Stimulated activated memory B cell treated with anti-CD40 and anti-IgM and Interleukin-4, amounts not matched to agents 10 μg/mL and 1 μg/mL and 100 μg/mL, for 72 hours (primary cell): Measurements from ENCODE around the gene DPH3.
A peak's percentile ranks its signal among the peaks of the same experiment; 100 is the strongest.

Source experiments
- ATAC-seq: fragments of 150-1000 bp; cut with Tn5 transposase; 2 replicates; pipeline ENCODE4 v1.10.0; 2021
- H3K27ac Mint-ChIP-seq: one replicate; pipeline ENCODE4 v1.8.0; 2022; ENCODE audit warnings: mild to moderate bottlenecking, mixed read lengths
- H3K27me3 Mint-ChIP-seq: one replicate; pipeline ENCODE4 v1.8.0; 2022; ENCODE audit warnings: mixed read lengths
- H3K36me3 Mint-ChIP-seq: one replicate; pipeline ENCODE4 v1.8.0; 2022; ENCODE audit warnings: mixed read lengths
- H3K4me1 Mint-ChIP-seq: one replicate; pipeline ENCODE4 v1.8.0; 2022; ENCODE audit warnings: mixed read lengths
- H3K4me3 Mint-ChIP-seq: one replicate; pipeline ENCODE4 v1.8.0; 2022; ENCODE audit warnings: mild to moderate bottlenecking, moderate library complexity, mixed read lengths
- H3K9me3 Mint-ChIP-seq: one replicate; pipeline ENCODE4 v1.8.0; 2022; ENCODE audit warnings: mixed read lengths

The DPH3 gene

GRCh38 chr3:16299746-16300145 is 35.0 kb upstream of the DPH3 start:
- Mint-ChIP-seq H3K36me3 (peaks cover 78% of the 10 kb centered on the region), H3K27ac (no peak overlapping the region), H3K4me1 (peaks cover 26% of the 10 kb centered on the region)

GRCh38 chr3:16298891-16299290 is 34.1 kb upstream of the DPH3 start:
- Mint-ChIP-seq H3K9me3 (no peaks in the 10 kb centered on the region), H3K27me3 (no peaks in the 10 kb centered on the region), H3K27ac (no peak overlapping the region), H3K36me3 (peaks cover 76% of the 10 kb centered on the region), H3K4me3 (no peak overlapping the region), H3K4me1 (peaks cover 20% of the 10 kb centered on the region)
- no peak for ATAC-seq

More at GRCh38 chr3:16299746-16300145, 35.0 kb upstream of the DPH3 start:
- Mint-ChIP-seq H3K4me3 (no peak overlapping the region), H3K27me3 (no peaks in the 10 kb centered on the region), H3K9me3 (no peaks in the 10 kb centered on the region)
- no peak for ATAC-seq

GRCh38 chr3:16297997-16298885 is 33.5 kb upstream of the DPH3 start:
- Mint-ChIP-seq H3K4me1 (peaks cover 20% of the 10 kb centered on the region), H3K4me3 (no peak overlapping the region), H3K27me3 (no peaks in the 10 kb centered on the region), H3K9me3 (no peaks in the 10 kb centered on the region), H3K27ac (no peak overlapping the region), H3K36me3 (peaks cover 80% of the 10 kb centered on the region)
- no peak for ATAC-seq

GRCh38 chr3:16295298-16295890 is 30.7 kb upstream of the DPH3 start:
- H3K27ac Mint-ChIP-seq: no peak overlapping the region
- H3K9me3 Mint-ChIP-seq: no peaks in the 10 kb centered on the region
- H3K27me3 Mint-ChIP-seq: no peaks in the 10 kb centered on the region
- H3K4me3 Mint-ChIP-seq: no peak overlapping the region
- H3K4me1 Mint-ChIP-seq: peaks cover 20% of the 10 kb centered on the region
- peaks cover 66% of the 10 kb centered on the region for H3K36me3 Mint-ChIP-seq
- no peak for ATAC-seq

- H3K27ac Mint-ChIP-seq: no peak overlapping the region
- no peaks in the 10 kb centered on the region for H3K27me3 Mint-ChIP-seq
- ATAC-seq: no peak
- peaks cover 66% of the 10 kb centered on the region for H3K36me3 Mint-ChIP-seq
- no peaks in the 10 kb centered on the region for H3K9me3 Mint-ChIP-seq
- peaks cover 23% of the 10 kb centered on the region for H3K4me1 Mint-ChIP-seq
- no peak overlapping the region for H3K4me3 Mint-ChIP-seq
Observed at GRCh38 chr3:16294844-16295243, 30.1 kb upstream of the DPH3 start.

GRCh38 chr3:16290827-16291196 is 26.1 kb upstream of the DPH3 start:
- peaks cover 30% of the 10 kb centered on the region for H3K4me1 Mint-ChIP-seq

GRCh38 chr3:16290007-16290826 is 25.5 kb upstream of the DPH3 start:
- H3K4me1 Mint-ChIP-seq: peaks cover 24% of the 10 kb centered on the region
- no peaks in the 10 kb centered on the region for H3K27me3 Mint-ChIP-seq
- peaks cover 32% of the 10 kb centered on the region for H3K36me3 Mint-ChIP-seq
- H3K9me3 Mint-ChIP-seq: no peaks in the 10 kb centered on the region
- ATAC-seq: peak; percentile 60
- H3K4me3 Mint-ChIP-seq: no peak overlapping the region
- peak overlapping the region; percentile 20 for H3K27ac Mint-ChIP-seq

More at GRCh38 chr3:16290827-16291196, 26.1 kb upstream of the DPH3 start:
- peaks cover 37% of the 10 kb centered on the region for H3K36me3 Mint-ChIP-seq
- no peaks in the 10 kb centered on the region for H3K27me3 Mint-ChIP-seq
- no peak for ATAC-seq
- no peak overlapping the region for H3K4me3 Mint-ChIP-seq
- no peaks in the 10 kb centered on the region for H3K9me3 Mint-ChIP-seq
- peak overlapping the region; percentile 20 for H3K27ac Mint-ChIP-seq

- H3K4me1 Mint-ChIP-seq: peaks cover 23% of the 10 kb centered on the region
- H3K36me3 Mint-ChIP-seq: peaks cover 33% of the 10 kb centered on the region
- no peak for ATAC-seq
- no peaks in the 10 kb centered on the region for H3K27me3 Mint-ChIP-seq
- H3K4me3 Mint-ChIP-seq: no peak overlapping the region
- no peaks in the 10 kb centered on the region for H3K9me3 Mint-ChIP-seq
- H3K27ac Mint-ChIP-seq: no peak overlapping the region
Observed at GRCh38 chr3:16289144-16289889, 24.6 kb upstream of the DPH3 start.

- Mint-ChIP-seq H3K27ac (no peak overlapping the region), H3K4me3 (no peak overlapping the region), H3K27me3 (no peaks in the 10 kb centered on the region), H3K4me1 (peaks cover 23% of the 10 kb centered on the region), H3K9me3 (no peaks in the 10 kb centered on the region), H3K36me3 (peaks cover 30% of the 10 kb centered on the region)
- ATAC-seq: no peak
Observed at GRCh38 chr3:16288664-16289063, 23.9 kb upstream of the DPH3 start.

- Mint-ChIP-seq H3K4me3 (no peak overlapping the region), H3K36me3 (peaks cover 33% of the 10 kb centered on the region), H3K27ac (no peak overlapping the region), H3K4me1 (peaks cover 23% of the 10 kb centered on the region), H3K27me3 (no peaks in the 10 kb centered on the region), H3K9me3 (no peaks in the 10 kb centered on the region)
- ATAC-seq: no peak
Observed at GRCh38 chr3:16286751-16287543, 22.2 kb upstream of the DPH3 start.

- Mint-ChIP-seq H3K4me3 (no peak overlapping the region), H3K27me3 (no peaks in the 10 kb centered on the region), H3K27ac (no peak overlapping the region), H3K9me3 (no peaks in the 10 kb centered on the region), H3K36me3 (peaks cover 33% of the 10 kb centered on the region), H3K4me1 (peaks cover 19% of the 10 kb centered on the region)
- ATAC-seq: no peak
Observed at GRCh38 chr3:16286161-16286560, 21.4 kb upstream of the DPH3 start.

GRCh38 chr3:16284633-16285032 is 19.9 kb upstream of the DPH3 start:
- Mint-ChIP-seq H3K4me3 (no peak overlapping the region), H3K9me3 (no peaks in the 10 kb centered on the region), H3K36me3 (peaks cover 33% of the 10 kb centered on the region), H3K27me3 (no peaks in the 10 kb centered on the region), H3K27ac (no peak overlapping the region), H3K4me1 (peaks cover 8% of the 10 kb centered on the region)
- no peak for ATAC-seq

- Mint-ChIP-seq H3K27ac (no peak overlapping the region), H3K36me3 (peaks cover 33% of the 10 kb centered on the region)
- ATAC-seq: no peak
Observed at GRCh38 chr3:16280671-16281070, 15.9 kb upstream of the DPH3 start.

More at GRCh38 chr3:16280671-16281070, 15.9 kb upstream of the DPH3 start:
- no peaks in the 10 kb centered on the region for H3K4me1 Mint-ChIP-seq
- H3K9me3 Mint-ChIP-seq: no peaks in the 10 kb centered on the region
- no peaks in the 10 kb centered on the region for H3K27me3 Mint-ChIP-seq
- no peak overlapping the region for H3K4me3 Mint-ChIP-seq
